ENCODE data around the gene FGGY.

FGGY gene

GRCh38 chr1:59317780-59318179, 20.9 kb downstream of the FGGY start:
- H3K27me3 Mint-ChIP-seq, result no peaks in the 10 kb centered on the region
- H3K27ac Mint-ChIP-seq, result no peak overlapping the region
- no peaks in the 10 kb centered on the region for H3K9me3 Mint-ChIP-seq
- peaks cover 2% of the 10 kb centered on the region for H3K36me3 Mint-ChIP-seq
- no peak overlapping the region for H3K4me3 Mint-ChIP-seq
- no peaks in the 10 kb centered on the region for H3K4me1 Mint-ChIP-seq

- Mint-ChIP-seq H3K4me3 (no peak overlapping the region), H3K27me3 (no peaks in the 10 kb centered on the region), H3K4me1 (no peaks in the 10 kb centered on the region), H3K9me3 (no peaks in the 10 kb centered on the region), H3K27ac (no peak overlapping the region), H3K36me3 (peaks cover 2% of the 10 kb centered on the region)
These were observed 21.5 kb downstream of the FGGY start for GRCh38 chr1:59318271-59318860.

GRCh38 chr1:59322394-59322793, 25.5 kb downstream of the FGGY start:
- Mint-ChIP-seq H3K4me1 (no peaks in the 10 kb centered on the region), H3K36me3 (peaks cover 9% of the 10 kb centered on the region), H3K27me3 (no peaks in the 10 kb centered on the region), H3K4me3 (no peak overlapping the region), H3K9me3 (no peaks in the 10 kb centered on the region), H3K27ac (no peak overlapping the region)

GRCh38 chr1:59322814-59323213, 25.9 kb downstream of the FGGY start:
- Mint-ChIP-seq H3K27ac (no peak overlapping the region), H3K9me3 (no peaks in the 10 kb centered on the region), H3K36me3 (peaks cover 9% of the 10 kb centered on the region), H3K4me1 (no peaks in the 10 kb centered on the region), H3K4me3 (no peak overlapping the region), H3K27me3 (no peaks in the 10 kb centered on the region)

- no peak overlapping the region for H3K4me3 Mint-ChIP-seq
- H3K27ac Mint-ChIP-seq, result no peak overlapping the region
- no peaks in the 10 kb centered on the region for H3K9me3 Mint-ChIP-seq
- H3K36me3 Mint-ChIP-seq, result peaks cover 9% of the 10 kb centered on the region
- no peaks in the 10 kb centered on the region for H3K27me3 Mint-ChIP-seq
- H3K4me1 Mint-ChIP-seq, result peaks cover 9% of the 10 kb centered on the region
These were observed 27.0 kb downstream of the FGGY start for GRCh38 chr1:59323879-59324278.

- Mint-ChIP-seq H3K9me3 (no peaks in the 10 kb centered on the region), H3K27ac (peak overlapping the region; percentile 31), H3K36me3 (peaks cover 10% of the 10 kb centered on the region), H3K4me1 (peaks cover 15% of the 10 kb centered on the region), H3K4me3 (no peak overlapping the region), H3K27me3 (no peaks in the 10 kb centered on the region)
These were observed 31.5 kb downstream of the FGGY start for GRCh38 chr1:59328353-59328752.

- Mint-ChIP-seq H3K9me3 (no peaks in the 10 kb centered on the region), H3K27ac (no peak overlapping the region), H3K4me3 (no peak overlapping the region), H3K4me1 (peaks cover 22% of the 10 kb centered on the region), H3K36me3 (peaks cover 8% of the 10 kb centered on the region), H3K27me3 (no peaks in the 10 kb centered on the region)
These were observed 32.6 kb downstream of the FGGY start for GRCh38 chr1:59329412-59330053.

- Mint-ChIP-seq H3K4me1 (peaks cover 22% of the 10 kb centered on the region), H3K27me3 (no peaks in the 10 kb centered on the region), H3K27ac (no peak overlapping the region), H3K4me3 (no peak overlapping the region), H3K9me3 (no peaks in the 10 kb centered on the region), H3K36me3 (peaks cover 7% of the 10 kb centered on the region)
These were observed 35.1 kb downstream of the FGGY start for GRCh38 chr1:59331686-59332620.

- H3K9me3 Mint-ChIP-seq, result no peaks in the 10 kb centered on the region
- H3K36me3 Mint-ChIP-seq, result peaks cover 7% of the 10 kb centered on the region
- H3K4me1 Mint-ChIP-seq, result peaks cover 22% of the 10 kb centered on the region
- H3K4me3 Mint-ChIP-seq, result no peak overlapping the region
- no peak overlapping the region for H3K27ac Mint-ChIP-seq
- H3K27me3 Mint-ChIP-seq, result no peaks in the 10 kb centered on the region
These were observed 36.1 kb downstream of the FGGY start for GRCh38 chr1:59332983-59333382.

- H3K27ac Mint-ChIP-seq, result no peak overlapping the region
These were observed 36.9 kb downstream of the FGGY start for GRCh38 chr1:59333626-59334277.

GRCh38 chr1:59340411-59341307, 43.8 kb downstream of the FGGY start:
- peaks cover 4% of the 10 kb centered on the region for H3K36me3 Mint-ChIP-seq
- no peak overlapping the region for H3K27ac Mint-ChIP-seq
- no peaks in the 10 kb centered on the region for H3K9me3 Mint-ChIP-seq
- H3K4me1 Mint-ChIP-seq, result no peaks in the 10 kb centered on the region
- H3K4me3 Mint-ChIP-seq, result no peak overlapping the region
- no peaks in the 10 kb centered on the region for H3K27me3 Mint-ChIP-seq

More at GRCh38 chr1:59333626-59334277, 36.9 kb downstream of the FGGY start:
- Mint-ChIP-seq H3K27me3 (no peaks in the 10 kb centered on the region), H3K4me3 (no peak overlapping the region), H3K36me3 (peaks cover 7% of the 10 kb centered on the region), H3K4me1 (peaks cover 15% of the 10 kb centered on the region), H3K9me3 (no peaks in the 10 kb centered on the region)

- H3K4me3 Mint-ChIP-seq, result no peak overlapping the region
- H3K4me1 Mint-ChIP-seq, result no peaks in the 10 kb centered on the region
- no peaks in the 10 kb centered on the region for H3K36me3 Mint-ChIP-seq
- H3K9me3 Mint-ChIP-seq, result no peaks in the 10 kb centered on the region
- no peaks in the 10 kb centered on the region for H3K27me3 Mint-ChIP-seq
- H3K27ac Mint-ChIP-seq, result no peak overlapping the region
These were observed 46.1 kb downstream of the FGGY start for GRCh38 chr1:59342801-59343575.

GRCh38 chr1:59343576-59343840, 46.6 kb downstream of the FGGY start:
- no peaks in the 10 kb centered on the region for H3K4me1 Mint-ChIP-seq
- H3K27me3 Mint-ChIP-seq, result no peaks in the 10 kb centered on the region
- no peak overlapping the region for H3K27ac Mint-ChIP-seq
- H3K36me3 Mint-ChIP-seq, result no peaks in the 10 kb centered on the region
- H3K9me3 Mint-ChIP-seq, result no peaks in the 10 kb centered on the region
- H3K4me3 Mint-ChIP-seq, result no peak overlapping the region

GRCh38 chr1:59345221-59345620, 48.3 kb downstream of the FGGY start:
- Mint-ChIP-seq H3K27ac (no peak overlapping the region), H3K4me3 (no peak overlapping the region), H3K27me3 (no peaks in the 10 kb centered on the region), H3K9me3 (no peaks in the 10 kb centered on the region), H3K36me3 (no peaks in the 10 kb centered on the region), H3K4me1 (no peaks in the 10 kb centered on the region)

Measured in activated naive CD4-positive, alpha-beta T cell treated with anti-CD3 and anti-CD28 coated beads, Interleukin-2, amount 50 U/mL, for 24 hours (primary cell).